Neural progenitor cell (in vitro differentiated cells): ENCODE data around the gene ADGRG1. TPM values are rescaled to one million over a fixed set of nuclear protein-coding genes. Genes with fewer than 3 reads are reported as not detected.

Experiments
- DNase-seq: peaks from one replicate; pipeline ENCODE4 v3.0.0-alpha.2; 2016; ENCODE audit warnings: low spot score
- H2AFZ ChIP-seq: fragments of 200-600 bp; sonication (generic); replicated peaks from 2 replicates; pipeline ENCODE4 v1.6.1; 2016; ENCODE audit warnings: antibody characterized with exemption
- H3F3A ChIP-seq: fragments of 200-600 bp; sonication (generic); 2 replicates; pipeline ENCODE4 v1.6.1; 2016; ENCODE audit warnings: antibody characterized with exemption, low read depth
- H3K27ac ChIP-seq: fragments of 200-600 bp; sonication (generic); 2 replicates; pipeline ENCODE4 v1.5.1; 2016; ENCODE audit warnings: mild to moderate bottlenecking
- H3K27me3 ChIP-seq: fragments of 200-600 bp; sonication (generic); 2 replicates; pipeline ENCODE4 v1.6.1; 2016; ENCODE audit warnings: mild to moderate bottlenecking, moderate library complexity
- H3K36me3 ChIP-seq: fragments of 200-600 bp; sonication (generic); 2 replicates; pipeline ENCODE4 v1.5.1; 2016
- H3K4me1 ChIP-seq: fragments of 200-600 bp; sonication (generic); 2 replicates; pipeline ENCODE4 v1.6.1; 2016; ENCODE audit warnings: mixed run types
- H3K4me2 ChIP-seq: fragments of 200-600 bp; sonication (generic); 2 replicates; pipeline ENCODE4 v1.6.1; 2016
- H3K4me3 ChIP-seq: fragments of 200-600 bp; sonication (generic); 2 replicates; pipeline ENCODE4 v1.5.1; 2016
- H3K79me2 ChIP-seq: fragments of 200-600 bp; sonication (generic); 2 replicates; pipeline ENCODE4 v1.6.1; 2016; ENCODE audit warnings: low read depth
- H3K9ac ChIP-seq: fragments of 200-600 bp; sonication (generic); 2 replicates; pipeline ENCODE4 v1.6.1; 2016
- H3K9me3 ChIP-seq: fragments of 200-600 bp; sonication (generic); 2 replicates; pipeline ENCODE4 v1.5.1; 2016; ENCODE audit warnings: low read depth
- H4K20me1 ChIP-seq: fragments of 200-600 bp; sonication (generic); 2 replicates; pipeline ENCODE4 v1.6.1; 2016; ENCODE audit warnings: low read depth
- H3K27ac Mint-ChIP-seq: 3 replicates; pipeline ENCODE4 v1.8.0; 2021; ENCODE audit warnings: mixed read lengths
- H3K27me3 Mint-ChIP-seq: 2 replicates; pipeline ENCODE4 v1.8.0; 2022; ENCODE audit warnings: low read depth, mild to moderate bottlenecking, inconsistent platforms, moderate library complexity, mixed read lengths; ENCODE audit not compliant: insufficient read depth
- H3K36me3 Mint-ChIP-seq: 3 replicates; pipeline ENCODE4 v1.8.0; 2021; ENCODE audit warnings: mixed read lengths
- H3K4me1 Mint-ChIP-seq: 3 replicates; pipeline ENCODE4 v1.8.0; 2021; ENCODE audit warnings: mixed read lengths
- H3K4me3 Mint-ChIP-seq: 3 replicates; pipeline ENCODE4 v1.8.0; 2021; ENCODE audit warnings: mild to moderate bottlenecking, moderate library complexity, mixed read lengths
- H3K9me3 Mint-ChIP-seq: 3 replicates; pipeline ENCODE4 v1.8.0; 2020; ENCODE audit warnings: mixed read lengths
- CTCF ChIP-seq: fragments of 200-600 bp; sonication (generic); IDR thresholded peaks from 2 replicates; pipeline ENCODE4 v1.5.1; 2017; ENCODE audit warnings: antibody characterized with exemption, mild to moderate bottlenecking
- EZH2 ChIP-seq: fragments of 200-600 bp; sonication (generic); IDR thresholded peaks from 2 replicates; pipeline ENCODE4 v1.6.1; 2017; ENCODE audit warnings: antibody characterized with exemption, mild to moderate bottlenecking, moderate library complexity
- EZH2phosphoT487 ChIP-seq: fragments of 200-600 bp; sonication (generic); IDR thresholded peaks from 2 replicates; pipeline ENCODE4 v1.6.1; 2017; ENCODE audit warnings: antibody characterized with exemption
- total RNA-seq: library from RNA; depleted of rRNA; stranded (reverse); fragments of >200 nt; gene quantifications from 2 replicates; pipeline ENCODE4 v1.2.3, GENCODE V29; 2015; ENCODE audit warnings: low replicate concordance

ADGRG1 gene
- total RNA-seq, 1 donor from 2014 or later = 8.0 TPM

- Histone ChIP-seq H3K27me3 (no peaks in the 10 kb centered on the region), H3K36me3 (no peaks in the 10 kb centered on the region), H3K9ac (no peak overlapping the region), H4K20me1 (no peaks in the 10 kb centered on the region), H3F3A (no peaks in the 10 kb centered on the region), H3K4me3 (no peak overlapping the region), H3K9me3 (no peaks in the 10 kb centered on the region), H3K79me2 (no peaks in the 10 kb centered on the region), H3K27ac (no peak overlapping the region), H3K4me1 (no peaks in the 10 kb centered on the region), H3K4me2 (no peak overlapping the region), H2AFZ (no peak overlapping the region)
- H3K27ac Mint-ChIP-seq = no peak overlapping the region
- no peaks in the 10 kb centered on the region for H3K9me3 Mint-ChIP-seq
- no peak overlapping the region for H3K4me3 Mint-ChIP-seq
- no peak for TF ChIP-seq CTCF
- no peak for TF ChIP-seq EZH2
- TF ChIP-seq EZH2phosphoT487 = no peak
- H3K27me3 Mint-ChIP-seq = peaks cover 9% of the 10 kb centered on the region
- H3K36me3 Mint-ChIP-seq = no peaks in the 10 kb centered on the region
- no peak for DNase-seq
- H3K4me1 Mint-ChIP-seq = peaks cover 14% of the 10 kb centered on the region
These were observed 60.7 kb downstream of the ADGRG1 start for GRCh38 chr16:57688987-57689761.

GRCh38 chr16:57689762-57690558, 61.5 kb downstream of the ADGRG1 start:
- Mint-ChIP-seq H3K36me3 (no peaks in the 10 kb centered on the region), H3K9me3 (no peaks in the 10 kb centered on the region), H3K4me1 (peaks cover 19% of the 10 kb centered on the region), H3K4me3 (no peak overlapping the region), H3K27ac (no peak overlapping the region), H3K27me3 (peaks cover 7% of the 10 kb centered on the region)
- Histone ChIP-seq H3K4me3 (no peak overlapping the region), H4K20me1 (no peaks in the 10 kb centered on the region), H3K9me3 (no peaks in the 10 kb centered on the region), H3F3A (no peaks in the 10 kb centered on the region), H3K27ac (no peak overlapping the region), H3K27me3 (no peaks in the 10 kb centered on the region), H3K36me3 (no peaks in the 10 kb centered on the region), H3K4me1 (peaks cover 2% of the 10 kb centered on the region), H3K4me2 (no peak overlapping the region), H3K79me2 (no peaks in the 10 kb centered on the region), H3K9ac (no peak overlapping the region), H2AFZ (no peak overlapping the region)
- TF ChIP-seq EZH2phosphoT487 (no peak), EZH2 (no peak), CTCF (no peak)
- no peak for DNase-seq

GRCh38 chr16:57690782-57691471, 62.5 kb downstream of the ADGRG1 start:
- no peak for TF ChIP-seq EZH2
- TF ChIP-seq CTCF = no peak
- TF ChIP-seq EZH2phosphoT487 = no peak
- H3K27ac Mint-ChIP-seq = no peak overlapping the region
- H3K4me1 Mint-ChIP-seq = peaks cover 25% of the 10 kb centered on the region
- Histone ChIP-seq H3K9ac (no peak overlapping the region), H3K9me3 (no peaks in the 10 kb centered on the region), H3K27me3 (no peaks in the 10 kb centered on the region), H2AFZ (no peak overlapping the region), H3F3A (no peaks in the 10 kb centered on the region), H3K36me3 (no peaks in the 10 kb centered on the region), H3K4me3 (no peak overlapping the region), H3K79me2 (no peaks in the 10 kb centered on the region), H4K20me1 (no peaks in the 10 kb centered on the region), H3K4me1 (peaks cover 2% of the 10 kb centered on the region), H3K27ac (no peak overlapping the region), H3K4me2 (no peak overlapping the region)
- H3K36me3 Mint-ChIP-seq = no peaks in the 10 kb centered on the region
- no peak overlapping the region for H3K4me3 Mint-ChIP-seq
- peaks cover 11% of the 10 kb centered on the region for H3K27me3 Mint-ChIP-seq
- H3K9me3 Mint-ChIP-seq = no peaks in the 10 kb centered on the region
- no peak for DNase-seq
